Astrocyte of the cerebellum (primary cell): ENCODE measurements around the gene HS3ST6.
"Not testable (repeated sequence)": the region's sequence is repeated elsewhere in the genome, so short reads cannot be mapped to it uniquely, and the experiment has no call there.

Experiments
- DNase-seq: peaks from one replicate; pipeline ENCODE4 v3.0.0-alpha.2; 2011; ENCODE audit warnings: low read depth
- H3K4me3 ChIP-seq: 2 replicates; pipeline ENCODE4 v1.5.1; 2011; ENCODE audit warnings: mild to moderate bottlenecking, low read depth, low read length, moderate library complexity
- CTCF ChIP-seq: IDR thresholded peaks from 2 replicates; pipeline ENCODE4 v1.5.1; 2012; ENCODE audit warnings: low read length, low read depth, moderate library complexity, mild to moderate bottlenecking; ENCODE audit errors: missing control alignments
- in situ Hi-C: cut with HindIII; loops from 2 replicates; pipeline ENCODE4 v1.10.0; 2017; ENCODE audit warnings: low sequenced_read_pairs

Gene HS3ST6

GRCh38 chr16:1884155-1884760 is 34.0 kb downstream of the HS3ST6 start:
- in situ Hi-C loops = no loop called here
- H3K4me3 ChIP-seq = no peak overlapping the region
- DNase-seq = no peak
- TF ChIP-seq CTCF = no peak

- DNase-seq, in situ Hi-C loops, H3K4me3 ChIP-seq: not testable (repeated sequence)
Observed at GRCh38 chr16:1881172-1881571, 37.0 kb downstream of the HS3ST6 start.

- no peak for TF ChIP-seq CTCF
- in situ Hi-C loops = no loop called here
- no peak for DNase-seq
- no peak overlapping the region for H3K4me3 ChIP-seq
Observed at GRCh38 chr16:1879477-1879876, 38.7 kb downstream of the HS3ST6 start.

GRCh38 chr16:1878256-1878655 is 40.0 kb downstream of the HS3ST6 start:
- no peak for TF ChIP-seq CTCF
- H3K4me3 ChIP-seq = no peak overlapping the region
- DNase-seq = no peak
- in situ Hi-C loops = no loop called here

GRCh38 chr16:1877804-1878203 is 40.4 kb downstream of the HS3ST6 start:
- DNase-seq = no peak
- TF ChIP-seq CTCF = no peak
- in situ Hi-C loops = no loop called here
- H3K4me3 ChIP-seq = no peak overlapping the region

GRCh38 chr16:1877089-1877488 is 41.1 kb downstream of the HS3ST6 start:
- in situ Hi-C loops = no loop called here
- no peak overlapping the region for H3K4me3 ChIP-seq
- DNase-seq = no peak
- no peak for TF ChIP-seq CTCF

GRCh38 chr16:1876468-1876867 is 41.7 kb downstream of the HS3ST6 start:
- no peak for DNase-seq
- in situ Hi-C loops = no loop called here
- no peak for TF ChIP-seq CTCF
- H3K4me3 ChIP-seq = no peak overlapping the region

- H3K4me3 ChIP-seq, in situ Hi-C loops, DNase-seq: not testable (repeated sequence)
Observed at GRCh38 chr16:1876066-1876465, 42.1 kb downstream of the HS3ST6 start.
